Activated CD8-positive, alpha-beta memory T cell treated with anti-CD3 and anti-CD28 coated beads, Interleukin-2, amount 10 ng/mL, durations not matched to agents 7 days and 5 days (primary cell): Measurements from ENCODE around the gene SLC22A31. TPM values are rescaled to one million over a fixed set of nuclear protein-coding genes. Genes with fewer than 3 reads are reported as not detected.
"Not testable (repeated sequence)": the region's sequence is repeated elsewhere in the genome, so short reads cannot be mapped to it uniquely, and the experiment has no call there.

ENCODE experiments used
- ATAC-seq: fragments of 150-1000 bp; cut with Tn5 transposase; one replicate; pipeline ENCODE4 v1.10.0; 2021; ENCODE audit warnings: moderate library complexity
- CTCF ChIA-PET: fragments of 350-600 bp; sonication (Branson Sonifier 250); formaldehyde crosslinking; loops from one replicate; lab custom pipeline; 2021; ENCODE audit warnings: antibody characterized with exemption; lab: Charles Lee
- DNase-seq: peaks from one replicate; pipeline ENCODE4 v3.0.0-alpha.2; 2020
- H3K27ac Mint-ChIP-seq: one replicate; pipeline ENCODE4 v1.8.0; 2021; ENCODE audit warnings: mild to moderate bottlenecking, mixed read lengths
- H3K27me3 Mint-ChIP-seq: one replicate; pipeline ENCODE4 v1.8.0; 2021; ENCODE audit warnings: mixed read lengths
- H3K36me3 Mint-ChIP-seq: one replicate; pipeline ENCODE4 v1.8.0; 2021; ENCODE audit warnings: mild to moderate bottlenecking, mixed read lengths
- H3K4me1 Mint-ChIP-seq: one replicate; pipeline ENCODE4 v1.8.0; 2021; ENCODE audit warnings: mixed read lengths
- H3K4me3 Mint-ChIP-seq: one replicate; pipeline ENCODE4 v1.8.0; 2021; ENCODE audit warnings: mild to moderate bottlenecking, moderate library complexity, mixed read lengths
- H3K9me3 Mint-ChIP-seq: one replicate; pipeline ENCODE4 v1.8.0; 2022; ENCODE audit warnings: low read depth, mixed read lengths
- total RNA-seq, 2 experiments: library from RNA; stranded (reverse); gene quantifications; one replicate each; pipeline ENCODE4 v1.2.3, GENCODE V29; 2021

SLC22A31 gene
- total RNA-seq, 2 experiments from 2014 or later: not detected

DNA sequence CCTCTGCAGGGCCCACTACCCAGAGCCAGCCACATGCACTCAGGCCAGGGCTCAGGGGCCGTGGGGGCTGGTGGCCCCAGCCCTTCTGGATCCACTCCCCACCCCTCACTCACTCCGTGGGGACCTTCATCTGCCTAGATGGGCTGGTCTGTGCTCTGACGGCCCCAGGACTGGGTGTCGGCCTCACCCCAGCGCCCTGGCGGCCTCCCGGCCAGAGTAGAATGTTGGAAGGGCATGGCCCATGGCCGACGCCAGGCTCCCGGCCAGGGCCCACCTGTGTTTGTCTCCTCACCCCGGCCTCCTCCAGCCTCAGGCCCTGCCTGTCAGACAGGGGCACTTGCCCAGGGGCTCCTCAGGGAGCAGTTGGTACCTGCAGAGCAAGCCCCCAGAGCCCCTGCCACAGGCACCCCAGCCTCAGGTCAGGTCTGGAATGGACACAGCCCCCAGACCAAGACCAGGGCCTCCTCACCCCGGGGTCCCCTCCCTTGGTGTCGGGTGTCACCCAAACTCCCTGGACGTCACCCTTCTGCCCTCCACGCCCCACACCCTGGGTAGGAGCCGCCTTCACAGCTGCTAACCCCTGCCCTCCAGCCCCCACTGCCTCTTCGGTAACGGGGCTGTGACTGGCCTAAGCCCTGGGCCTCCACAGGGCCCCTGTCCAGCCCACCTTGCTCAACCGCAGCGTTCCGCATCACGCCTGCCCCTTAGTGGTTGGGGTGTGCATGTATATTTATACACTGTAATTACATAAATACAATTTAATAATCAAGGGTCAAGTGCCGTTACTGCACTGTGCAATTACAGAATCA is 31.8 kb downstream of the SLC22A31 start:
- no peak for DNase-seq
- CTCF ChIA-PET: interaction anchor here (0.8 to 1.4 kb wide), 3 partner anchors 13 to 356 kb away, joined by 3 read pairs; no protein-coding TSS in a partner anchor
- no peaks in the 10 kb centered on the region for H3K36me3 Mint-ChIP-seq
- H3K4me3 Mint-ChIP-seq: no peak overlapping the region
- no peaks in the 10 kb centered on the region for H3K9me3 Mint-ChIP-seq
- peaks cover 9% of the 10 kb centered on the region for H3K27me3 Mint-ChIP-seq
- ATAC-seq: no peak
- peaks cover 7% of the 10 kb centered on the region for H3K4me1 Mint-ChIP-seq
- H3K27ac Mint-ChIP-seq: no peak overlapping the region

- peak; percentile 86 for DNase-seq
- H3K36me3 Mint-ChIP-seq: no peaks in the 10 kb centered on the region
- peaks cover 7% of the 10 kb centered on the region for H3K4me1 Mint-ChIP-seq
- peak; percentile 26 for ATAC-seq
- no peak overlapping the region for H3K27ac Mint-ChIP-seq
- CTCF ChIA-PET: interaction anchor here (0.6 to 1.9 kb wide), 19 partner anchors 12 to 715 kb away, joined by 3 to 13 read pairs (median 3); partner anchors contain the start of genes APRT, ZFPM1 and ZNF778
- no peak overlapping the region for H3K4me3 Mint-ChIP-seq
- H3K27me3 Mint-ChIP-seq: peaks cover 9% of the 10 kb centered on the region
- H3K9me3 Mint-ChIP-seq: no peaks in the 10 kb centered on the region
Measured at GRCh38 chr16:89167425-89167941, 32.9 kb downstream of the SLC22A31 start.

- DNase-seq (no peak), ATAC-seq (no peak)
- Mint-ChIP-seq H3K4me3 (no peak overlapping the region), H3K4me1 (peaks cover 7% of the 10 kb centered on the region), H3K36me3 (no peaks in the 10 kb centered on the region), H3K27ac (no peak overlapping the region), H3K9me3 (no peaks in the 10 kb centered on the region), H3K27me3 (peaks cover 9% of the 10 kb centered on the region)
- CTCF ChIA-PET: interaction anchor here (0.6 to 1.9 kb wide), 18 partner anchors 11 to 714 kb away, joined by 3 to 13 read pairs (median 4); partner anchors contain the start of genes APRT, ZFPM1 and ZNF778
Measured at GRCh38 chr16:89166696-89167424, 33.5 kb downstream of the SLC22A31 start.

- ATAC-seq, H3K4me1 Mint-ChIP-seq, H3K36me3 Mint-ChIP-seq, H3K4me3 Mint-ChIP-seq, CTCF ChIA-PET, H3K27ac Mint-ChIP-seq, H3K27me3 Mint-ChIP-seq, DNase-seq, H3K9me3 Mint-ChIP-seq: not testable (repeated sequence)
Measured at GRCh38 chr16:89165681-89165979, 34.7 kb downstream of the SLC22A31 start.

DNA sequence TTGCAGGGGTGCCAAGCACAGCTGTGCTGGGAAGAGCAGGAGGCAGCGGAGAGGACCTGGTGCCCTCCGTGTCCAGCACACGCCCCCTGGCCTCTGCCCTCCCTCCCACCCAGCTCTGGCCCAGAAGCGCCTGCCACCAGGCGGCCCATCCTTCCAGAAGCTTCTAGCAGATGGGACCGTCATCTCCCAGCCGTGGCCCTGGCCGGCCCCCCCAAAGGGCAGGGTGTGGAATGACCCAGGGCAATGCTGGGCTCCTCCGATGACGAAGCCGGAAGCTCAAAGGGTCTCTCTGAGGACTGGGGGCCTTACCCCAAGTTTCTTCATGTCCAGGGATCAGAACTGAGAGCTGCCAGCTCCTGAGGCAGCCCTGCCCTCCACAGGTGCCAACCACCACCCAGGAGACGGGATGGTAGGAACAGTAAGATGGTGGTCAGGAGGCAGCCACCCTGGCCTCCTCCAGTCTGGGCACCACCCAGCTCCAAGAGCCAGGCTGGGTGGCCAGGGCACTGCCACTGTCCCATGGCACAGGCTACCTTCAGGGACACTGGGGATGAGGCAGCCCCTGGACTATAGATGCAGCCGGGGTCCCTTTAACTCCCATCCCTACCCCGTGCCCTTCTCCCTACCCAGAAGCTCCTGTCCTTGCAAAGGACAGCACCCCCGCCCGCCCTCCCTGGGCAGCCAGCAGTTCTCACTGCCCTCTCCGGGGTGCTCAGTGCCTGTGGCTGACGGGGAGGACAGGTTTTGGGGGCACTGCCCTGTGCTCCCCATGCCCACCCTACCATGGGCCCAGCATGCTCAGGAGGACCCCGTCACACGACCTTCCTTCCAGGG is 35.3 kb downstream of the SLC22A31 start:
- no peak overlapping the region for H3K27ac Mint-ChIP-seq
- DNase-seq (no peak), ATAC-seq (no peak)
- no peaks in the 10 kb centered on the region for H3K9me3 Mint-ChIP-seq
- CTCF ChIA-PET: no interaction called here
- no peaks in the 10 kb centered on the region for H3K36me3 Mint-ChIP-seq
- no peak overlapping the region for H3K4me3 Mint-ChIP-seq
- no peaks in the 10 kb centered on the region for H3K4me1 Mint-ChIP-seq
- H3K27me3 Mint-ChIP-seq: peaks cover under 1% of the 10 kb centered on the region

GRCh38 chr16:89164436-89164835 is 35.9 kb downstream of the SLC22A31 start:
- no peak overlapping the region for H3K27ac Mint-ChIP-seq
- H3K27me3 Mint-ChIP-seq: no peaks in the 10 kb centered on the region
- CTCF ChIA-PET: no interaction called here
- DNase-seq (no peak), ATAC-seq (no peak)
- no peaks in the 10 kb centered on the region for H3K36me3 Mint-ChIP-seq
- no peak overlapping the region for H3K4me3 Mint-ChIP-seq
- H3K9me3 Mint-ChIP-seq: no peaks in the 10 kb centered on the region
- no peaks in the 10 kb centered on the region for H3K4me1 Mint-ChIP-seq

DNA sequence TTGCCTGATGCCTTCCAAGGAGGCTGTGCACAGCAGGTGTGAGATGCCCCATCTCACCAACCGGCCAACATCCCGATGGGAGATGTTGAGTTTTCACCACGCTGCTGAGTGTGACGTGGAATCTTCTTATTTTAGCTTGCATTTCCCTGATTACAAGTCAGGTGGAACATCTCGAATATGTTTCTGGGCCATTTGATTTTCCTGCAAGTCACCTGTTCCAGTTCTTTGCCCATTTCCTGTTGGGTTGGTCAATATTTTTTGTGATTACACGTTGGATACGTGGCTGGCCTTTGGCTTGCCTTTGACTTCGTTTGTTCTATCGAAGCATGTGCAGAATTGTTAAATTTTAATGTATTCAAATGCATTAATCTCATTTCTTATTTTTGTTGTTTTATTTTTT is 37.0 kb downstream of the SLC22A31 start:
- DNase-seq (no peak), ATAC-seq (no peak)
- no peak overlapping the region for H3K4me3 Mint-ChIP-seq
- CTCF ChIA-PET: interaction anchor here (1.0 to 1.2 kb wide), 2 partner anchors 45 to 351 kb away, joined by 3 read pairs; partner anchors contain the start of gene APRT
- peaks cover 3% of the 10 kb centered on the region for H3K9me3 Mint-ChIP-seq
- H3K4me1 Mint-ChIP-seq: no peaks in the 10 kb centered on the region
- H3K27ac Mint-ChIP-seq: no peak overlapping the region
- H3K27me3 Mint-ChIP-seq: no peaks in the 10 kb centered on the region
- no peaks in the 10 kb centered on the region for H3K36me3 Mint-ChIP-seq

GRCh38 chr16:89161763-89162713 is 38.3 kb downstream of the SLC22A31 start:
- Mint-ChIP-seq H3K4me3 (no peak overlapping the region), H3K27me3 (no peaks in the 10 kb centered on the region), H3K27ac (no peak overlapping the region), H3K4me1 (no peaks in the 10 kb centered on the region), H3K9me3 (peaks cover 12% of the 10 kb centered on the region), H3K36me3 (no peaks in the 10 kb centered on the region)
- CTCF ChIA-PET: interaction anchor here (1.2 kb wide), 1 partner anchor 44 kb away, joined by 3 read pairs; no protein-coding TSS in a partner anchor
- ATAC-seq (no peak), DNase-seq (no peak)

GRCh38 chr16:89160977-89161701 is 39.2 kb downstream of the SLC22A31 start:
- ATAC-seq (no peak), DNase-seq (no peak)
- H3K9me3 Mint-ChIP-seq: peaks cover 12% of the 10 kb centered on the region
- CTCF ChIA-PET: no interaction called here
- no peaks in the 10 kb centered on the region for H3K36me3 Mint-ChIP-seq
- no peak overlapping the region for H3K4me3 Mint-ChIP-seq
- H3K27ac Mint-ChIP-seq: no peak overlapping the region
- no peaks in the 10 kb centered on the region for H3K4me1 Mint-ChIP-seq
- no peaks in the 10 kb centered on the region for H3K27me3 Mint-ChIP-seq

DNA sequence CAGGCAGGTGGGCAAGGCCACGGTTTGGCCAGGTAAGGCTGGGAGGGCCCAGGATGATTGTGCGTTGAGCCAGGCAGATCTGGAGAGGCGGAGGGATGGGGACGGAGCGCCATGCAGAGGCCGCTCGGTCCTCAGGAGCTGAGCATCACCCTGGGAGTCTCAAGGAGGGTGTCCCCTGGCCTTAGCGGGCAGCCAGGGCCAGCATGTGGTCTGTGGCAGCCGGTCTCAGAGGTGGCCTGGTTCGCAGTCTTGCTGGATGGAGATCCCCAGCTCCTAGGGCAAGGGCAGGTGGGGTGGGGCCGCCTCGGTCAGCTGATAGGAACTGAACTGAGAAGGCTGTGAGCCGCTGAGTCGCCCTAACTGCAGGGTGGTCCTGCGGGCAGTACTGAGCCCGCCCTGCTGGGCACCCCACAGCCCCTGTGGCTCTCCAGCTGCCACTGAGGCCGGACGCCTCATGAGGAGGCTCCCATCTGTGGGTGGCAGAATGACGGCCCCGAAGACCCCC is 40.4 kb downstream of the SLC22A31 start:
- CTCF ChIA-PET: no interaction called here
- no peaks in the 10 kb centered on the region for H3K4me1 Mint-ChIP-seq
- H3K9me3 Mint-ChIP-seq: peaks cover 12% of the 10 kb centered on the region

DNA sequence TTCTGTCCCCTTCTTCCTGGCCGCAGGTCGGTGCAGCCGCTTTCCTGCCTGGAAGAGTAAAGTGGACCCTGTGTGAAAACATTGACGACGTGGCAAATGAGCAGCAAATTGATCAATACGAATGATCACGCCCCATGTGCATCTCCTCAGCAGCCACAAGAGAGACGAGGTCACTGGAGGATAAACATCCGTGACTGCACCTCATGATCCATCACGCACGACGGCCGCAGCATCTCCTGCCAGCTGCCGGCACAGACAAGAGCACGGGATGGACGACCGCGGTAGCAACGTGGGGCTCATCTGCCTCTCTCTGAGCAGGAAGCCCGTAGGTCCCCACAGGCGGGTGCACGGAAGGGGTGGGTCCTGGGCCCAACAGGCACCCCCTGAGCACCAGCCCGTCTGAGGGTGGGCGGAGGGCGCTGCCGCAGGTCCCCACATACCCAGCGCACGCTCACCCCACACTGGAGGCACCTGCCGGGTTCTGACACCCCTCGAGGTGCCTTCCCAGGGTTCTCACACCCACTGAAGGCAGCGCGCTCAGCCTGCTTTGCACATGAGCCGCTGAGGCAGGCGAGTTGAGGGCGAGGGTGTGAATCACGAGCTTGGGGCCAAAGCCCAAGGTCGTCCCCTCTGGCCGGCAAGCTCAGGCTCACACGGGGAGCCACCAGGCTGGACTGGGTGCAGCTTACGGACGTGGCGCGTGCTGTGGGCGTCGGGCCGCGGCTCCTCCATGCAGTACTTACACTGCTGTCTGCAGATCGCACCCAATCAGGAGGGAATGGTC is 41.1 kb downstream of the SLC22A31 start:
- Mint-ChIP-seq H3K36me3 (no peaks in the 10 kb centered on the region), H3K4me1 (no peaks in the 10 kb centered on the region), H3K27me3 (no peaks in the 10 kb centered on the region), H3K4me3 (no peak overlapping the region), H3K27ac (no peak overlapping the region), H3K9me3 (peaks cover 12% of the 10 kb centered on the region)
- ATAC-seq: no peak
- no peak for DNase-seq
- CTCF ChIA-PET: no interaction called here

More for the DNA sequence above, 40.4 kb downstream of the SLC22A31 start:
- H3K36me3 Mint-ChIP-seq: no peaks in the 10 kb centered on the region
- no peak overlapping the region for H3K27ac Mint-ChIP-seq
- no peaks in the 10 kb centered on the region for H3K27me3 Mint-ChIP-seq
- DNase-seq: no peak
- no peak for ATAC-seq
- no peak overlapping the region for H3K4me3 Mint-ChIP-seq
